Hepatocyte (in vitro differentiated cells): ENCODE data around the gene GNB1L.

Experiments used
- CTCF ChIP-seq: fragments of 200-600 bp; sonication (generic); IDR thresholded peaks from 2 replicates; pipeline ENCODE4 v1.5.1; 2016; ENCODE audit warnings: antibody characterized with exemption, mild to moderate bottlenecking; ENCODE audit not compliant: poor library complexity
- EZH2 ChIP-seq: fragments of 200-600 bp; sonication (generic); IDR thresholded peaks from 2 replicates; pipeline ENCODE4 v1.6.1; 2016; ENCODE audit warnings: antibody characterized with exemption, mild to moderate bottlenecking, borderline replicate concordance

GRCh38 chr22:19803736-19804267 lies 50.9 kb downstream of the GNB1L start:
- no peak for TF ChIP-seq CTCF
- no peak for TF ChIP-seq EZH2
